KOPT-K1 (cell line): ENCODE results near the gene UBE2D4.
"Not testable (repeated sequence)": the region's sequence is repeated elsewhere in the genome, so short reads cannot be mapped to it uniquely, and the experiment has no call there.

Experiments used
- H3K27ac ChIP-seq: fragments of 200-600 bp; sonication (generic); 2 replicates; pipeline ENCODE4 v1.5.1; 2016; ENCODE audit warnings: antibody characterized with exemption, mild to moderate bottlenecking, low read depth, low read length; ENCODE audit not compliant: poor library complexity, severe bottlenecking
- H3K36me3 ChIP-seq: fragments of 200-600 bp; sonication (generic); 2 replicates; pipeline ENCODE4 v1.5.1; 2017; ENCODE audit warnings: antibody characterized with exemption, mild to moderate bottlenecking, low read length, moderate library complexity; ENCODE audit not compliant: insufficient read depth
- H3K9me3 ChIP-seq: fragments of 200-600 bp; sonication (generic); 2 replicates; pipeline ENCODE4 v1.5.1; 2017; ENCODE audit warnings: antibody characterized with exemption, low read length, mild to moderate bottlenecking; ENCODE audit not compliant: insufficient read depth, poor library complexity, severe bottlenecking

Gene UBE2D4

GRCh38 chr7:43925984-43926797, at the start of gene UBE2D4:
Gene UBE2D4 (plus strand): TSS chr7:43926436. CDS start chr7:43926533, 97 bp downstream.
- Histone ChIP-seq H3K36me3 (peaks cover 5% of the 10 kb centered on the region; the same call in 1 of the 2 replicates), H3K9me3 (no peaks in the 10 kb centered on the region), H3K27ac (peak within 1 kb of the TSS; percentile 72)

GRCh38 chr7:43876976-43877745, 49.1 kb upstream of the UBE2D4 start:
- H3K9me3 ChIP-seq = no peaks in the 10 kb centered on the region
- no peak overlapping the region for H3K27ac ChIP-seq
- H3K36me3 ChIP-seq = peaks cover 74% of the 10 kb centered on the region

DNA sequence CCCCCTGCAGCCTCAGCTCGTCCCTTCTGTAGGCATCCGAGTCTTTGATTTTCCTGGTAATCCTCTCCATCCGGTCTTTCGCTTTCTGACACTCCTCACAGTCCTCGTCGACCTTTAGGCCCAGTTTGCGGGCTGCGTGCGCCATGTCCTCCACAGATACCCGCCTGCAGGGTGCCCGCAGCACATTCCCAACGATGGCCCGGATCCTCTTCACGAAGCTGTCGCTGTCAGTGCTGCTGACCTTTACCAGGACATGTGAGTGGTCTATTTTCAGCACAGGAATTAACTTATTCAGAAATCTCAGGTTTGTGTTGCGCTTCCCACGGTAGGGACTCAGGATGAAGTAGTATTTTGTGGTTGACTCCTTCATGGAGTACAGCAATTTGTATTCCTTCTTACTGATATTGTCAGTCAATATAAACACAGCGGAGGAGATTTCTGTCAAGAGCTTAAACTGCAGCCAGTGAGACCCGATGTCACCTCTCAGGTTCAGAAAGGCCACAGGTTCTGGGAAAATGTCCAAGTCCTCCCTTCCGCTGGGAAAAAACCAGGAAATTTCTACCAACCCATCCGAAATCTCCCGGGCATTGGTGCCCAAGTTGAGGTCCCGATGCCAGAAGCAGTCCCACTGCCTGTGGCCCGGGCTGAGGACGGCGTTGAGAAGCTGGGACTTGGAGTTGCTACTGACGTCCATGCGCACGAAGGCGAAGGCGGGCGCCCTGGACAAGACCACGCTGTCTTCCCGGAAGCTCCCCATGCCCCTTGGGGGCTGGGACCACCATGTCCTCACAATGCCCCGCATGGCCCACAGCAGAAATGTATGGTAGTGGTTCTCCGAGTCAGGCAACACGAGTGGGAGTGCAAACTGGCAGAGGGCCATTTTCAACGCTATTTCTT, 48.0 kb upstream of the UBE2D4 start:
- no peak overlapping the region for H3K27ac ChIP-seq
- peaks cover 83% of the 10 kb centered on the region for H3K36me3 ChIP-seq
- no peaks in the 10 kb centered on the region for H3K9me3 ChIP-seq

- no peaks in the 10 kb centered on the region for H3K9me3 ChIP-seq
- peaks cover 86% of the 10 kb centered on the region for H3K36me3 ChIP-seq
- no peak overlapping the region for H3K27ac ChIP-seq
Observed at GRCh38 chr7:43878867-43879266, 47.4 kb upstream of the UBE2D4 start.

DNA sequence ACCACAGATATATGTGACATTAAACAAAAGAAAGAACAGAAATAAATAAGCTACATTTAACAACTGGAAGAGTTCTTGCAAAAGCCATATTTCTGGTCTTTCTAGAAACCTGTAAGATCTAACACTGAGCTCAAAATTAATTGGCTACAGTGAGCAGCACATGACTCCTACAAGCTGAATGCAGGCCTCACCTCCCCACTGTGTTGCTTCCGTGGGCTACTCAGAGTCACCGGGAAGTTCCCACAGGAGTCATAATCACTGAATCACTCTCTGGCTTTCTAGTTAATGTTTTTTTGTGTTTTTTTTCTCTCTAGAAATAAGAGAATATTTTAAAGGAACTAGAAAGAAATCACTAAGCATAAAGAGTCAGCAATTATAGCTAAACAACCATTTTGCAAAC, 46.8 kb upstream of the UBE2D4 start:
- Histone ChIP-seq H3K36me3 (peaks cover 93% of the 10 kb centered on the region), H3K9me3 (no peaks in the 10 kb centered on the region), H3K27ac (no peak overlapping the region)

GRCh38 chr7:43880596-43880995, 45.6 kb upstream of the UBE2D4 start:
- Histone ChIP-seq H3K36me3 (peaks cover 93% of the 10 kb centered on the region), H3K27ac (no peak overlapping the region), H3K9me3 (no peaks in the 10 kb centered on the region)

GRCh38 chr7:43884209-43884608, 42.0 kb upstream of the UBE2D4 start:
- no peak overlapping the region for H3K27ac ChIP-seq
- peaks cover 71% of the 10 kb centered on the region for H3K36me3 ChIP-seq
- H3K9me3 ChIP-seq = no peaks in the 10 kb centered on the region

DNA sequence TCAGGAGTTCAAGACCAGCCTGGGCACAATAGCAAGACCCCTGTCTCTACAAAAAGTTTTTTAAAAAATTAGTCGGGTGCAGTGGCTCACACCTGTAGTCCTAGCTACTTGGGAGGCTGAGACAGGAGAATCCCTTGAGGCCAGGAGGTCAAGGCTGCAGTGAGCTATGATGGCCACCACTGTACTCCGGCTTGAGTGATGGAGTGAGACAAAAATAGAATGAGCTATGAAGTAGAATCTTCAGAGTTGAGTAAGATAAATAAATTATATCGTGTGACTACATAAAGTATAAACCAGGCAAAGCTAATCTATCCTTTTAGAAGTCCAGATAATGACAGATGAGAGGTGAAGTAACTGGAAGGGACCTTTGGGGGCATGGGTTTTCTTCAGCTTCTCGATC, 41.6 kb upstream of the UBE2D4 start:
- Histone ChIP-seq H3K36me3 (peaks cover 67% of the 10 kb centered on the region), H3K27ac (no peak overlapping the region), H3K9me3 (no peaks in the 10 kb centered on the region)

- Histone ChIP-seq H3K27ac (no peak overlapping the region), H3K9me3 (no peaks in the 10 kb centered on the region), H3K36me3 (peaks cover 24% of the 10 kb centered on the region; the same call in 1 of the 2 replicates)
Observed at GRCh38 chr7:43888993-43889945, 37.0 kb upstream of the UBE2D4 start.

GRCh38 chr7:43890468-43890867, 35.8 kb upstream of the UBE2D4 start:
- Histone ChIP-seq H3K9me3 (no peaks in the 10 kb centered on the region), H3K36me3 (peaks cover 24% of the 10 kb centered on the region; the same call in 1 of the 2 replicates), H3K27ac (no peak overlapping the region)

DNA sequence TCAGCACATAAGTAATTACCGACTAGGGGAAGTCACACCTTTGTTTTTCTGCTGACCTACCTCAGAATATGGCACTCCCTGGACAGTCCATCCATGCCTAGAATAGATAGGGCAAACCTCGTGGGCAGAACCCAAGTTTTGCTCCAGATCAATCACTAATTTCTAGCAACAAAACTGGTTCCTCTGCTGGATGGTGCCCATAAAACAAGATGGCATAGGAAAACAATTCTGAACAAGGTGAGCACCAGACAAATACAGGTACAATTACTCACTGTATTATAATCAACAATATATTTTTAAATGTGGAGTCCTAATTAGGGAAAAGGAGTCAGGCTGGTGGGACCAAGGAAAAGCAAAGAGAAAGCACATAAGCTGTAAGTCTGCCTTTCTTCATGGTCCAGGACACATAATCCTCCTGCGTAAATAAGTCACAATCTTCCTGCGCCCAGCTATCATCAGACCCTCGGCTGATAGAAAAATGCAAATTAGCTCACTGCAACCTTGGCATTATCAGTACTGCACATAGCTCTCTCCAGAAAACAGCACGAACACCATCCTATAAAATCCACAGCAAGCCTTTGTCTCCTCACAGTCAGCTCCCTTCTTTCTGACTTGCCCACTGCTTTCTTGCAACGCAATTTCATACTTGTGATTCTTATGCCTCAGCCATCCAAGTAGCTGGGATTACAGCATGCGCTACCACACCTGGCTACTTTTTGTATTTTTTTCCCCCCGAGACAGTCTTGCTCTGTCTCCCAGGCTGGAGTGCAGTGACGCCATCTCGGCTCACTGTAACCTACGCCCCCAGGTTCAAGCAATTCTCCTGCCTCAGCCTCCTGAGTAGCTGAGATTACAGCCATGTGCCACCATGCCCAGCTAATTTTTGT, 34.9 kb upstream of the UBE2D4 start:
- H3K36me3 ChIP-seq = peaks cover 21% of the 10 kb centered on the region; the same call in 1 of the 2 replicates

DNA sequence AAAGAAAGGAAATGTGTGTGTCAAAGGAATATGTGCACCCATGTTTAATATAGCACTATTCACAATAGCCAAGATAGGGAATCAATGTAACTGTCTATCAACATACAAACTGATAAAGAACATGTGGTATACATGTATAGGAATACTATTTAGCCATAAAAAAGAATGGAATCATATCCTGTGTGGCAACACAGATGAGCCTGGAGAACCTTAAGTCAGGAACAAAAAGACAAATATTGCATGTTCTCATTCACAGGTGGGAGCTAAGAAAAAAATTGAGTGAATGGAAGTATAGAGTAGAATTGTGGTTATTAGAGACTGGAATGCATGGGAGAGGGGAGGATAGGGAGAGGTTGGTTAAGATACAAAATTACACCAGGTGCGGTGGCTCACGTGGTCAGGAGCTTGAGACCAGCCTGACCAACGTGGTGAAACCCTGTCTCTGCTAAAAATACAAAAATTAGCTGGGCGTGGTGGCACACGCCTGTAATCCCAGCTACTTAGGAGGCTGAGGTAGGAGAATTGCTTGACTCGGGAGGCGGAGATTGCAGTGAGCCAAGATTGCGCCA, 30.3 kb upstream of the UBE2D4 start:
- Histone ChIP-seq H3K36me3 (peaks cover 14% of the 10 kb centered on the region; the same call in 1 of the 2 replicates), H3K9me3 (no peaks in the 10 kb centered on the region), H3K27ac (no peak overlapping the region)

More for the DNA sequence above, 34.9 kb upstream of the UBE2D4 start:
- no peak overlapping the region for H3K27ac ChIP-seq
- H3K9me3 ChIP-seq = no peaks in the 10 kb centered on the region

DNA sequence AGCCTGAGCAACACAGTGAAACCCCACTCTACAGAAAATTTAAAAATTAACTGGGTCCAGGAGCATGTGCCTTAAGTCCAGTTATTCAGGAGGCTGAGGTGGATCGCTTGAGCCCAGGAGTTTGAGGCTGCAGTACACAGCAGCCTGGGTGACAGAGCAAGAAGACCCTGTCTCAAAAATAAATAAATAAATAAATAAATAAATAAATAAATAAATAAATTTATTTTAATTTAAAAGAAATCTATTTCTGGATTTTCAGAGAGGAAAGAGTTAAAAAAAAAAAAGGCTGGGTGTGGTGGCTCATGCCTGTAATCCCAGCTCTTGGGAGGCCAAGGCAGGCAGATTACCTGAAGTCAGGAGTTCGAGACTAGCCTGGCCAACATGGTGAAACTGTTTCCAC, 27.7 kb upstream of the UBE2D4 start:
- H3K9me3 ChIP-seq, H3K27ac ChIP-seq: not testable (repeated sequence)
- H3K36me3 ChIP-seq = peaks cover 14% of the 10 kb centered on the region; the same call in 1 of the 2 replicates
